LNCAP (cell line): ENCODE results near the gene FBXO24.

ENCODE experiments used
- CTCF ChIP-seq: fragments of 450-650 bp; IDR thresholded peaks from 2 replicates; pipeline ENCODE4 v1.5.1; 2017; ENCODE audit warnings: mild to moderate bottlenecking

Gene FBXO24

GRCh38 chr7:100570954-100571828 is 14.9 kb upstream of the FBXO24 start:
- no peak for TF ChIP-seq CTCF

GRCh38 chr7:100571829-100572116 is 14.4 kb upstream of the FBXO24 start:
- TF ChIP-seq CTCF, result no peak

GRCh38 chr7:100572281-100572948 is 13.7 kb upstream of the FBXO24 start:
- TF ChIP-seq CTCF, result no peak

GRCh38 chr7:100572949-100573675 is 13.0 kb upstream of the FBXO24 start:
- TF ChIP-seq CTCF, result no peak

- peak; percentile 38; the same call in 1 of the 2 replicates for TF ChIP-seq CTCF
Measured at GRCh38 chr7:100573691-100574361, 12.3 kb upstream of the FBXO24 start, which contains the start of gene SAP25. TSS of gene SAP25 (minus strand) at chr7:100573900. CDS start at chr7:100573742, 158 bp downstream.

GRCh38 chr7:100574362-100575205 is 11.5 kb upstream of the FBXO24 start:
- no peak for TF ChIP-seq CTCF
